ENCODE results near the gene PPP1R36.

DNA sequence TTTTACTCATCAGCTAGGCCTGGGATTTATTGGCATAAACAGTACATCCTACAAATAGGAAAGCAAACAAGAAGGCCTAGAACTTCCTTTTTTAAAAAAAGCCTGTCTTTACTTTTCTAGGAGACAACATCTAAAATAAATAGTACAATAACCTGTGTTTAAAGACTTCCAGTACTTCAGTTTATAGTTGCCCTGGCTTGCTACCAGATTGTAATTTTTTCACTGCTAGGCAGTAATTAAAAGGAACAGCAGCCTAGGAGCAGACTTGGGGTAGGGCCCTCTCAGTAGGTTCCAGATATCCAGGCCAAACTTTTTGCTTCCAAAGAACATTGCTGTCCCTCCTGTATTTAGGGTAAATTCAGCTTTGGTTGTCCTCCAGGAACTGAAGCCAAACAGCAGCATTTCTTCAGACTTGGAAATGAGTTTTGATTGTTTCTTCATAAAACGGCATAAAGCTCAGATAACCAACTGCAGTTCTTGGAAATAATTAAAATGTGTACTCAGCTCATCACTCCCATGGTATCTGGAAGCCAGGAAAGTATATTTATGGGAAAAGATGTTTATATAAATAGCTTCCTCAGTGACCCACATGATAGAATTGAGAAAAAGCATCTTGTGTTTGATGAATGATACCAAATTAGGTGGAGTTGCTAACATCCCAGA, 61.7 kb downstream of the PPP1R36 start:
- TF ChIP-seq, protein P1, sequence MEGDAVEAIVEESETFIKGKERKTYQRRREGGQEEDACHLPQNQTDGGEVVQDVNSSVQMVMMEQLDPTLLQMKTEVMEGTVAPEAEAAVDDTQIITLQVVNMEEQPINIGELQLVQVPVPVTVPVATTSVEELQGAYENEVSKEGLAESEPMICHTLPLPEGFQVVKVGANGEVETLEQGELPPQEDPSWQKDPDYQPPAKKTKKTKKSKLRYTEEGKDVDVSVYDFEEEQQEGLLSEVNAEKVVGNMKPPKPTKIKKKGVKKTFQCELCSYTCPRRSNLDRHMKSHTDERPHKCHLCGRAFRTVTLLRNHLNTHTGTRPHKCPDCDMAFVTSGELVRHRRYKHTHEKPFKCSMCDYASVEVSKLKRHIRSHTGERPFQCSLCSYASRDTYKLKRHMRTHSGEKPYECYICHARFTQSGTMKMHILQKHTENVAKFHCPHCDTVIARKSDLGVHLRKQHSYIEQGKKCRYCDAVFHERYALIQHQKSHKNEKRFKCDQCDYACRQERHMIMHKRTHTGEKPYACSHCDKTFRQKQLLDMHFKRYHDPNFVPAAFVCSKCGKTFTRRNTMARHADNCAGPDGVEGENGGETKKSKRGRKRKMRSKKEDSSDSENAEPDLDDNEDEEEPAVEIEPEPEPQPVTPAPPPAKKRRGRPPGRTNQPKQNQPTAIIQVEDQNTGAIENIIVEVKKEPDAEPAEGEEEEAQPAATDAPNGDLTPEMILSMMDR (IDR thresholded peaks at IDR 0.05), result no peak
- no peak for TF ChIP-seq POLR2A (IDR thresholded peaks at IDR 0.05)
- TF ChIP-seq EP300 (IDR thresholded peaks at IDR 0.05), result no peak
- TF ChIP-seq POLR2AphosphoS5 (IDR thresholded peaks at IDR 0.05), result peak in 3 of 4 donors; percentile 13 to 58 (median 27)

Data from sigmoid colon (tissue), 4 donors.